OCI-LY3 (cell line): ENCODE measurements around the gene INSIG1.
A peak's percentile ranks its signal among the peaks of the same experiment; 100 is the strongest.

Experiments used
- H2AFZ ChIP-seq: fragments of 200-600, 300-600 bp; shearing (Covaris generic); 2 replicates; pipeline ENCODE4 v1.6.0; 2014; ENCODE audit warnings: antibody characterized with exemption, low read depth, low read length
- H3K27ac ChIP-seq: fragments of 200-600, 300-600 bp; sonication (generic); 2 replicates; pipeline ENCODE4 v1.5.1; 2014; ENCODE audit warnings: mild to moderate bottlenecking, low read length, moderate library complexity, mixed read lengths
- H3K27me3 ChIP-seq: fragments of 200-600, 300-600 bp; sonication (generic); 2 replicates; pipeline ENCODE4 v1.6.1; 2014; ENCODE audit warnings: low read depth, low read length, mixed read lengths
- H3K36me3 ChIP-seq: fragments of 200-600, 300-600 bp; sonication (generic); replicated peaks from 2 replicates; pipeline ENCODE3; 2014; ENCODE audit warnings: low read depth, low read length, mixed read lengths
- H3K4me1 ChIP-seq: fragments of 300-600, 200-600 bp; sonication (generic); 2 replicates; pipeline ENCODE4 v1.6.1; 2014; ENCODE audit warnings: low read length, mixed read lengths
- H3K4me2 ChIP-seq: fragments of 200-600, 300-600 bp; sonication (generic); 2 replicates; pipeline ENCODE4 v1.6.1; 2014; ENCODE audit warnings: low read length, mixed read lengths
- H3K4me3 ChIP-seq: fragments of 300-600, 200-600 bp; sonication (generic); 2 replicates; pipeline ENCODE4 v1.5.1; 2014; ENCODE audit warnings: antibody characterized with exemption, mild to moderate bottlenecking, low read length, moderate library complexity
- H3K79me2 ChIP-seq: fragments of 300-600, 200-600 bp; shearing (Covaris generic); 2 replicates; pipeline ENCODE4 v1.6.1; 2014; ENCODE audit warnings: mild to moderate bottlenecking, low read length, mixed read lengths
- H3K9ac ChIP-seq: fragments of 300-600, 200-600 bp; shearing (Covaris generic); 2 replicates; pipeline ENCODE4 v1.6.0; 2014; ENCODE audit warnings: mild to moderate bottlenecking, low read length, moderate library complexity
- H3K9me3 ChIP-seq: fragments of 200-600, 300-600 bp; shearing (Covaris generic); 2 replicates; pipeline ENCODE4 v1.6.1; 2014; ENCODE audit warnings: low read length, mixed read lengths; ENCODE audit not compliant: insufficient read depth
- H4K20me1 ChIP-seq: fragments of 200-600, 300-600 bp; sonication (generic); 2 replicates; pipeline ENCODE4 v1.6.1; 2016; ENCODE audit warnings: low read length, mixed read lengths; ENCODE audit not compliant: insufficient read depth
- EZH2phosphoT487 ChIP-seq: fragments of 200-600 bp; shearing (Covaris generic); IDR thresholded peaks from 2 replicates; pipeline ENCODE4 v1.6.1; 2018; ENCODE audit warnings: antibody characterized with exemption, mixed run types, low read depth
- TF ChIP-seq, protein P1 (sequence below): fragments of 200-600, 300-600 bp; sonication (generic); IDR thresholded peaks from 2 replicates; pipeline ENCODE4 v1.5.1; 2014; ENCODE audit warnings: antibody characterized with exemption, low read length, low read depth

Gene INSIG1

DNA sequence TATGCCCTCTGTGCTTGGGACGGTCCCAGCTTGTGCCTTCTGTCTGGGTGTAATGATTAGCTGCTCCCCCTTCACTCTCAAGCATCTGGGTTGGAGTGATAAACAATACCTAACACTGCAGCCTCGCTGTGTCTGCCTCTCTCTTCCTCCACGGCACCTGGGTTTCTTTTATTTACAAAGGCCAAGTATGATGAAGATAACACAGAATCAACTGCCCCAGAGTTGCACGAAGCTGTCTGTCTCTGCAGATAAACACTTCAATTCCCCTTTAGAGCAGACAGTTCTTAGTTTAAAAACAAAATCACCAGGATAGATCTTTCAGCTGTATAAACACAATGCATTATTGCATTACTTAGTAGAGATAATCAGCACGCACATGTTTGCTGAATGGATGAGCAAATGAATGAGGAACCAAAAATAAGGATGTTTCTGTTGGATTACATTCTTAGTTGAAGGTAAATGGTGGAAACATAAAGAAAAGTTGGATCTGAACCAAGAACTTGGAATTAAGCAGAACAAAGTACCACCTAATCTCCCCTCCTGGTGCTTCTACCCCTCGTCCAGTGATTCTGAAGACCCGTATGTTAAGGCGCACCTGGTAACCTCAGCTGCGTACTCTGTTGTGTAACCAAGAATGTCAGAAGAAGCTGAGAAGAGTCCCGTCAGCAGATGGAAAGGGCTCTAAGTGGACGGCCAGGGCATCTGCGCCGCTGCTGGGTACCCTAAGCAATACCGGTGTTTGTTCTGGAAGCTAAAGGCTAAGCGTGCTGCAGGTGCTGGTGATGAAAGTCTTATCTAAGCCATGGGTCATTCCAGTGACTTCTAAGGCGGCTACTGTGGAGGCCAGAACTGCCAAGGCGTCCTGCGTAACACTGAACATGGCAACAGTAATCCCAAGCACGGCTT is 26.6 kb downstream of the INSIG1 start:
- no peaks in the 10 kb centered on the region for H3K27me3 ChIP-seq
- H3K79me2 ChIP-seq: no peaks in the 10 kb centered on the region

DNA sequence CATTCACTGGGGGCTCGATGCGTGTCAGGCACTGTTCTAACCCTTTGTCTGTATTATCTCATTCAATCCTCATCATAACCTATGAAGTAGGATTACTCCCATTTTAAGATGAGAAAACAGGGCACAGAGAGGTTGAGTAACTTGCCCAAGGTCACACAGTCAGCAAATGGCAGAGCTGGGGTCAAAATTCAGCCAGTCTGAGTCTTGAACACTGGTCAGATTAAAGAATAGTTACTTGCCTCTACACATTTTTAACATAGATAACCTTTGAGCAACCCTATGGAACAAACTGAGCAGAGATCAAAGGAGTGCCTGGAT is 27.2 kb downstream of the INSIG1 start:
- Histone ChIP-seq H3K4me3 (no peak overlapping the region), H2AFZ (no peak overlapping the region), H3K79me2 (no peaks in the 10 kb centered on the region), H3K27ac (no peak overlapping the region), H3K27me3 (no peaks in the 10 kb centered on the region), H3K36me3 (peaks cover 71% of the 10 kb centered on the region), H3K9me3 (peaks cover 29% of the 10 kb centered on the region; the same call in 1 of the 2 replicates), H3K4me2 (no peak overlapping the region), H3K9ac (no peak overlapping the region), H4K20me1 (no peaks in the 10 kb centered on the region), H3K4me1 (peaks cover 16% of the 10 kb centered on the region)
- TF ChIP-seq EZH2phosphoT487: no peak
- TF ChIP-seq, protein P1, sequence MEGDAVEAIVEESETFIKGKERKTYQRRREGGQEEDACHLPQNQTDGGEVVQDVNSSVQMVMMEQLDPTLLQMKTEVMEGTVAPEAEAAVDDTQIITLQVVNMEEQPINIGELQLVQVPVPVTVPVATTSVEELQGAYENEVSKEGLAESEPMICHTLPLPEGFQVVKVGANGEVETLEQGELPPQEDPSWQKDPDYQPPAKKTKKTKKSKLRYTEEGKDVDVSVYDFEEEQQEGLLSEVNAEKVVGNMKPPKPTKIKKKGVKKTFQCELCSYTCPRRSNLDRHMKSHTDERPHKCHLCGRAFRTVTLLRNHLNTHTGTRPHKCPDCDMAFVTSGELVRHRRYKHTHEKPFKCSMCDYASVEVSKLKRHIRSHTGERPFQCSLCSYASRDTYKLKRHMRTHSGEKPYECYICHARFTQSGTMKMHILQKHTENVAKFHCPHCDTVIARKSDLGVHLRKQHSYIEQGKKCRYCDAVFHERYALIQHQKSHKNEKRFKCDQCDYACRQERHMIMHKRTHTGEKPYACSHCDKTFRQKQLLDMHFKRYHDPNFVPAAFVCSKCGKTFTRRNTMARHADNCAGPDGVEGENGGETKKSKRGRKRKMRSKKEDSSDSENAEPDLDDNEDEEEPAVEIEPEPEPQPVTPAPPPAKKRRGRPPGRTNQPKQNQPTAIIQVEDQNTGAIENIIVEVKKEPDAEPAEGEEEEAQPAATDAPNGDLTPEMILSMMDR: no peak

More for the DNA sequence above, 26.6 kb downstream of the INSIG1 start:
- Histone ChIP-seq H3K9ac (no peak overlapping the region), H3K27ac (peak overlapping the region; percentile 51; the same call in 1 of the 2 replicates), H4K20me1 (no peaks in the 10 kb centered on the region), H3K4me2 (no peak overlapping the region), H3K4me3 (no peak overlapping the region), H3K9me3 (peaks cover 29% of the 10 kb centered on the region; the same call in 1 of the 2 replicates), H3K36me3 (peaks cover 73% of the 10 kb centered on the region), H2AFZ (no peak overlapping the region), H3K4me1 (peaks cover 16% of the 10 kb centered on the region)
- TF ChIP-seq EZH2phosphoT487: no peak
- TF ChIP-seq, protein P1: no peak

DNA sequence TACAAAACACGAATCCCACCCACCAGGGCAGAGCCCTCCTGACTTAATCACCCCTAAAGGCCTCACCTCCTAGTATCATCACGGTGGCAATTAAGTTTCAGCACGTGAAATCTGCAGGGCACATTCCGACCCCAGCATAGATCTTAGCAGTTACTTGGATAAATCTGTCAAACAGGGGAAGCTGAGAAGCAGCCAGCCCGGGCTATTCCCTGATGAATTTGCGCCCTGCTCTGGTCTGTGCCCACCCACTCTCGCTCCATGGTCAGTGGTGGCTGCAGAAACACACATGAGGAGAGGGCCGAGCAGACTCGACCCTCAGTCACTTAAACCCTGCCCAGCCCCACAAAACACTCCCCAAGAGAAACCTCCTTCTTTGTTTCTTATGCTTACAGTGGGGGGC is 28.7 kb downstream of the INSIG1 start:
- Histone ChIP-seq H3K9me3 (peaks cover 29% of the 10 kb centered on the region; the same call in 1 of the 2 replicates), H3K27me3 (no peaks in the 10 kb centered on the region), H2AFZ (no peak overlapping the region), H3K4me3 (no peak overlapping the region), H4K20me1 (no peaks in the 10 kb centered on the region), H3K27ac (no peak overlapping the region), H3K4me1 (peaks cover 16% of the 10 kb centered on the region), H3K4me2 (no peak overlapping the region), H3K36me3 (peaks cover 74% of the 10 kb centered on the region), H3K79me2 (no peaks in the 10 kb centered on the region), H3K9ac (no peak overlapping the region)
- TF ChIP-seq EZH2phosphoT487: no peak
- TF ChIP-seq, protein P1: no peak

DNA sequence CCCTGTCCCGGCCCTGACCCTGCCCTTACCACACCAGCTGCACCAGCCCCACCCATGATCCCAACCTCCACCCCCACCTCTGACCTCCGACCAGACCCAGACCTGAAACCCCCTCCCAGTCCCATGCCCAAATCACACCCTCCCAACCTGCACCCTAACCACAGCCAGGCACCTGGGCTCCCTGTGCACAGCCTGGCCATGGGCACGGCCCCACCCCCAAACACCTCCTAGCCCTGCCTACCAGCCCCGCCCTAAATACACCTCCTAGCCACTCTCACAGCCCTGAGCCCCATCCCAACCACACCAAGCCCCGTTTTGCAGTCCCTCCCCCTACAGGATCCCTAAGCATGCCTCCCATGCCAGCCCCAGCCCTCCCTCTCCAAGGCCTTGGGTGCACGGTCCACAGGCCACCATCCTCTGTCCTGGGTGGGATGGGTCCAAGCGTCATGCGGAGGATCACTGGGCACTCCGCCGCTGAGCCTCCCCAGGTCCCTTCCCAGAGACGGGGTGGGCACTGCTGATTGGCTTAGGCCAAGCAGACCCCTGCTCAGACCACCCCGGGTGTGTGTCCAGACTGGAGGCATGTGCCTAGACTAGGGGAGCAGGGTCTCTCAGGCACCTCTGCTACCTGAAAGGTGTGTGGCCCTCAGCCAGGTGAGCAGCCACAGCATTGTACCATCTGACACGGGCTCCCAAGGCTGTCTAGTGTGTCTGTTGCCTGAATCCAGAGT is 30.1 kb downstream of the INSIG1 start:
- H4K20me1 ChIP-seq: no peaks in the 10 kb centered on the region
- TF ChIP-seq, protein P1: no peak
- no peak for TF ChIP-seq EZH2phosphoT487
- peaks cover 13% of the 10 kb centered on the region for H3K4me1 ChIP-seq
- no peak overlapping the region for H3K27ac ChIP-seq
- H3K79me2 ChIP-seq: no peaks in the 10 kb centered on the region
- H3K4me2 ChIP-seq: no peak overlapping the region
- no peaks in the 10 kb centered on the region for H3K27me3 ChIP-seq
- no peak overlapping the region for H3K9ac ChIP-seq
- H3K9me3 ChIP-seq: peaks cover 23% of the 10 kb centered on the region; the same call in 1 of the 2 replicates
- H3K4me3 ChIP-seq: no peak overlapping the region
- H2AFZ ChIP-seq: no peak overlapping the region
- H3K36me3 ChIP-seq: peaks cover 68% of the 10 kb centered on the region
